NCI-H748 (cell line): ENCODE data around the gene COG2.

Experiments used
- DNase-seq: peaks from one replicate; lab custom pipeline; 2025; ENCODE audit not compliant: unreplicated experiment; lab: John Stamatoyannopoulos, UW

The COG2 gene

GRCh38 chr1:230668227-230668626 is 25.9 kb downstream of the COG2 start:
- no peak for DNase-seq

- DNase-seq = no peak
Measured at GRCh38 chr1:230669543-230669942, 27.3 kb downstream of the COG2 start.

- DNase-seq = no peak
Measured at GRCh38 chr1:230674581-230674980, 32.3 kb downstream of the COG2 start.

- DNase-seq = no peak
Measured at GRCh38 chr1:230677200-230677599, 34.9 kb downstream of the COG2 start.

- no peak for DNase-seq
Measured at GRCh38 chr1:230679192-230679591, 36.9 kb downstream of the COG2 start.

- no peak for DNase-seq
Measured at GRCh38 chr1:230679825-230680224, 37.5 kb downstream of the COG2 start.

- DNase-seq = no peak
Measured at GRCh38 chr1:230680300-230681025, 38.2 kb downstream of the COG2 start.

GRCh38 chr1:230681599-230681998 is 39.3 kb downstream of the COG2 start:
- peak; percentile 81 for DNase-seq

GRCh38 chr1:230682274-230682673 is 40.0 kb downstream of the COG2 start:
- no peak for DNase-seq

- no peak for DNase-seq
Measured at GRCh38 chr1:230682882-230683610, 40.8 kb downstream of the COG2 start.

- DNase-seq = no peak
Measured at GRCh38 chr1:230684146-230684545, 41.9 kb downstream of the COG2 start.

GRCh38 chr1:230684998-230685397 is 42.7 kb downstream of the COG2 start:
- no peak for DNase-seq

- no peak for DNase-seq
Measured at GRCh38 chr1:230686747-230687146, 44.5 kb downstream of the COG2 start.

- no peak for DNase-seq
Measured at GRCh38 chr1:230690101-230690500, 47.8 kb downstream of the COG2 start.

- no peak for DNase-seq
Measured at GRCh38 chr1:230691615-230692014, 49.3 kb downstream of the COG2 start.

- no peak for DNase-seq
Measured at GRCh38 chr1:230693221-230693620, 50.9 kb downstream of the COG2 start.

- DNase-seq = no peak
Measured at GRCh38 chr1:230693777-230694176, 51.5 kb downstream of the COG2 start.

- no peak for DNase-seq
Measured at GRCh38 chr1:230694464-230694863, 52.2 kb downstream of the COG2 start.

- no peak for DNase-seq
Measured at GRCh38 chr1:230694991-230695390, 52.7 kb downstream of the COG2 start.

- DNase-seq = no peak
Measured at GRCh38 chr1:230696218-230696617, 53.9 kb downstream of the COG2 start.

GRCh38 chr1:230696722-230697437 is 54.6 kb downstream of the COG2 start:
- no peak for DNase-seq

GRCh38 chr1:230698130-230698529 is 55.8 kb downstream of the COG2 start:
- DNase-seq = no peak
